H1 (cell line): ENCODE measurements around the gene LRRC23. TPM values are rescaled to one million over a fixed set of nuclear protein-coding genes. Genes with fewer than 3 reads are reported as not detected.

Experiments used
- CEBPB ChIP-seq: IDR thresholded peaks from 2 replicates; pipeline ENCODE4 v1.6.1; 2012; ENCODE audit warnings: low read depth, low read length
- CTBP2 ChIP-seq: IDR thresholded peaks from 2 replicates; pipeline ENCODE4 v1.7.0; 2011; ENCODE audit warnings: borderline replicate concordance, mild to moderate bottlenecking, moderate library complexity, mixed read lengths, low read length; ENCODE audit not compliant: insufficient read depth, insufficient read length
- EZH2 ChIP-seq: fragments of 200-600 bp; sonication (generic); IDR thresholded peaks from 2 replicates; pipeline ENCODE4 v1.7.1; 2012; ENCODE audit warnings: low read depth, mild to moderate bottlenecking, moderate library complexity, low read length, inconsistent platforms; ENCODE audit not compliant: severe bottlenecking
- HDAC2 ChIP-seq, 2 experiments: fragments of 300-600 bp in 1 of 2; sonication (generic) in 1 of 2; IDR thresholded peaks; 2 replicates each; pipeline ENCODE4 v1.6.1; 2011 to 2012; ENCODE audit warnings: low read depth in 2 of 2, low read length in 2 of 2, mild to moderate bottlenecking in 2 of 2, moderate library complexity in 2 of 2, borderline replicate concordance in 1 of 2, inconsistent platforms in 1 of 2
- NANOG ChIP-seq: IDR thresholded peaks from 2 replicates; pipeline ENCODE4 v1.6.1; 2011; ENCODE audit warnings: low read length, low read depth, mild to moderate bottlenecking, inconsistent platforms; ENCODE audit not compliant: insufficient read depth, poor library complexity, severe bottlenecking
- POU5F1 ChIP-seq: IDR thresholded peaks from 2 replicates; pipeline ENCODE4 v1.6.1; 2011; ENCODE audit warnings: low read depth, mild to moderate bottlenecking, low read length, moderate library complexity
- SIN3A ChIP-seq, 2 experiments: IDR thresholded peaks in 1 of 2; conservative IDR thresholded peaks in 1 of 2; 2 replicates each; pipeline ENCODE4 v1.6.1; 2011 to 2012; ENCODE audit warnings: low read length in 2 of 2, improper control_type of control experiment in 1 of 2, low read depth in 1 of 2, mild to moderate bottlenecking in 1 of 2
- polyA plus RNA-seq, 7 experiments: library from polyadenylated mRNA; depleted of rRNA in 3 of 7; stranded (reverse) in 5 of 7; unstranded in 2 of 7; fragments of >200 nt in 5 of 7; fragments of 200-250 nt in 2 of 7; gene quantifications; 1 replicate in 5 of 7; 2 replicates in 1 of 7; 4 replicates in 1 of 7; pipeline versions ENCODE4 v1.2.1 to v1.2.3, GENCODE V29; 2011 to 2013; ENCODE audit warnings: missing spikeins in 2 of 7, mixed read lengths in 2 of 7
- total RNA-seq: library from RNA; stranded (reverse); fragmentation: NEBNext Ultra II Directional; extraction: Animal tissue kit (Norgen Biotek cat#: 25700); gene quantifications from 2 replicates; pipeline ENCODE4 v1.2.1, GENCODE V29; 2021

The LRRC23 gene
- total and polyA plus RNA-seq, 2 of the 8 experiments (the other 6 are each of a cell fraction or from before 2014, with no cell fraction given), result 2.5 to 3.6 TPM

DNA sequence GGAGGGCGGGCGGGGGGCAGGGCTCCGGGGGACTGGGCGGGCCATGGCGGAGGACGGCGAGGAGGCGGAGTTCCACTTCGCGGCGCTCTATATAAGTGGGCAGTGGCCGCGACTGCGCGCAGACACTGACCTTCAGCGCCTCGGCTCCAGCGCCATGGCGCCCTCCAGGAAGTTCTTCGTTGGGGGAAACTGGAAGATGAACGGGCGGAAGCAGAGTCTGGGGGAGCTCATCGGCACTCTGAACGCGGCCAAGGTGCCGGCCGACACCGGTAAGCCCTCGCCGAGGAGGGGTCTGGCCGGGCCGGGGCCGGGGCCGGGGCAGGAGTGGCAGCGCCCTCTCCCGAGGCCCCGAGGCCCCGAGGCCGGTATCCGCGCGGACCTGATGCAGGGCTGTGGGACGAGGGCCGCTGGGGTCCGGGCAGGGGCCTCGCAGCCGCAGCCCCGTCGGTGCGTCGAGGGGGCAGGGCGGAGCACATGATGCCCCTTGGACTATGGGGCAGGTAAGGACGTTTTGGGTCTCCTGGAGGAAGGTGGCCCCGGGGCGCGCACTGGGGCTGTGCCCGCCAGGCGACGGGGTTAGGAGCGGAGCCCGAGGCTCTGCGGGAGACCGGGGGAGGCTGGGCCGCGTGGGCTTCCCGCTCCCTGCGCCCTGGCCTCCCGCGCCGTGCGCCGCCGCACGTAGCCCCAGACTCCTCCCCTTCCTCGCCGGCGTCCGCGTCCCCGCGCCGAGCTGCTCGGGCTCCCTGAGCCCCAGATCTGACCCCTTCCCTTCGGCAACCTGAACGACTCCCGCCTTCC is 37.0 kb upstream of the LRRC23 start, which contains the start of gene TPI1 (continued):
- TF ChIP-seq EZH2 (no peak), POU5F1 (no peak), NANOG (no peak), CEBPB (no peak), SIN3A (conservative IDR thresholded peaks at IDR 0.05 in 1 of 2, IDR thresholded peaks at IDR 0.05 in 1 of 2; ENCODE audit: low read depth in 1 of 2, low read length in 2 of 2) (peak in 1 of 2 experiments; percentile 11; a peak in 1 of 4 replicates), HDAC2 (IDR thresholded peaks at IDR 0.05; ENCODE audit: borderline replicate concordance in 1 of 2, low read depth in 2 of 2, low read length in 2 of 2) (0 out of 4 replicates have a peak, but pooled peaks of 1 of the 2 experiments have one; percentile 58), CTBP2 (no peak)
- TF ChIP-seq, all 59 proteins: peak for 14
